HepG2 (cell line): Measurements from ENCODE around the gene SLC35D2. TPM values are rescaled to one million over a fixed set of nuclear protein-coding genes. Genes with fewer than 3 reads are reported as not detected.

Experiments
- ISL2 ChIP-seq: sonication (generic); formaldehyde crosslinking; IDR thresholded peaks from 2 replicates; pipeline ENCODE4 v1.5.0; 2020; ENCODE audit warnings: missing genetic modification reagents
- MAZ ChIP-seq, 2 experiments: sonication (generic) in 1 of 2; formaldehyde crosslinking in 1 of 2; IDR thresholded peaks; 2 replicates each; pipeline versions ENCODE4 v1.5.0 to v1.6.1; 2012 to 2020; ENCODE audit warnings: low read depth in 2 of 2, mild to moderate bottlenecking in 2 of 2, borderline replicate concordance in 1 of 2, improper control_type of control experiment in 1 of 2, low read length in 1 of 2, missing genetic modification reagents in 1 of 2, moderate library complexity in 1 of 2
- MIER2 ChIP-seq: IDR thresholded peaks from 2 replicates; pipeline ENCODE4 v1.6.1; 2016; ENCODE audit warnings: missing biosample characterization, missing genetic modification reagents
- MTA1 ChIP-seq: sonication (generic); formaldehyde crosslinking; IDR thresholded peaks from 2 replicates; pipeline ENCODE4 v1.4.0; 2020; ENCODE audit warnings: missing genetic modification reagents, mild to moderate bottlenecking, borderline replicate concordance
- ONECUT2 ChIP-seq: sonication (generic); formaldehyde crosslinking; IDR thresholded peaks from 2 replicates; pipeline ENCODE4 v1.4.0; 2020; ENCODE audit warnings: missing genetic modification reagents
- RXRB ChIP-seq: IDR thresholded peaks from 2 replicates; pipeline ENCODE4 v1.6.1; 2016; ENCODE audit warnings: borderline replicate concordance, missing genetic modification reagents, missing compliant biosample characterization
- SP1 ChIP-seq, 2 experiments: fragments of 450-650 bp in 1 of 2; sonication (generic) in 1 of 2; formaldehyde crosslinking in 1 of 2; IDR thresholded peaks; 2 replicates each; pipeline versions ENCODE4 v1.4.0 to v1.6.1; 2016 to 2020; ENCODE audit warnings: missing genetic modification reagents in 1 of 2
- SP2 ChIP-seq: sonication (generic); formaldehyde crosslinking; IDR thresholded peaks from 2 replicates; pipeline ENCODE4 v1.5.1; 2020; ENCODE audit warnings: mild to moderate bottlenecking, missing genetic modification reagents
- TGIF2 ChIP-seq: IDR thresholded peaks from 2 replicates; pipeline ENCODE4 v1.6.1; 2016; ENCODE audit warnings: control low read depth, missing compliant biosample characterization
- ZNF607 ChIP-seq: sonication (generic); formaldehyde crosslinking; IDR thresholded peaks from 2 replicates; pipeline ENCODE4 v1.5.1; 2020; ENCODE audit warnings: missing genetic modification reagents, mild to moderate bottlenecking, borderline replicate concordance
- ZNF646 ChIP-seq: sonication (generic); formaldehyde crosslinking; IDR thresholded peaks from 2 replicates; pipeline ENCODE4 v1.9.0; 2021; ENCODE audit warnings: mild to moderate bottlenecking, missing genetic modification reagents
- ZNF768 ChIP-seq: sonication (generic); formaldehyde crosslinking; IDR thresholded peaks from 2 replicates; pipeline ENCODE4 v1.4.0; 2020; ENCODE audit warnings: missing genetic modification reagents
- polyA plus RNA-seq, 8 experiments: library from polyadenylated mRNA; depleted of rRNA in 3 of 8; stranded (reverse) in 7 of 8; unstranded in 1 of 8; fragments of >200 nt; fragmentation: Illumina TruSeq in 4 of 8; extraction: Trizol in 4 of 8; gene quantifications; 2 replicates each; pipeline versions ENCODE4 v1.2.1 to v1.2.3, GENCODE V29; 2011 to 2016; ENCODE audit warnings: low read depth in 4 of 8, missing spikeins in 1 of 8, mixed read lengths in 1 of 8; ENCODE audit not compliant: insufficient read depth in 1 of 8
- total RNA-seq, 5 experiments: library from RNA; depleted of rRNA; stranded (reverse); fragments of >200 nt; fragmentation: Illumina TruSeq; extraction: Trizol; gene quantifications; 2 replicates each; pipeline ENCODE4 v1.2.3, GENCODE V29; 2016; ENCODE audit warnings: low read depth in 1 of 5
- TF ChIP-seq, protein P1 (sequence below): sonication (generic); formaldehyde crosslinking; IDR thresholded peaks from 2 replicates; pipeline ENCODE4 v1.5.1; 2020; ENCODE audit warnings: mild to moderate bottlenecking, missing genetic modification reagents, borderline replicate concordance

SLC35D2 gene
- total and polyA plus RNA-seq, 2 of the 13 experiments (the other 11 are each of a cell fraction or from before 2014, with no cell fraction given) = 96.2 to 103 TPM

DNA sequence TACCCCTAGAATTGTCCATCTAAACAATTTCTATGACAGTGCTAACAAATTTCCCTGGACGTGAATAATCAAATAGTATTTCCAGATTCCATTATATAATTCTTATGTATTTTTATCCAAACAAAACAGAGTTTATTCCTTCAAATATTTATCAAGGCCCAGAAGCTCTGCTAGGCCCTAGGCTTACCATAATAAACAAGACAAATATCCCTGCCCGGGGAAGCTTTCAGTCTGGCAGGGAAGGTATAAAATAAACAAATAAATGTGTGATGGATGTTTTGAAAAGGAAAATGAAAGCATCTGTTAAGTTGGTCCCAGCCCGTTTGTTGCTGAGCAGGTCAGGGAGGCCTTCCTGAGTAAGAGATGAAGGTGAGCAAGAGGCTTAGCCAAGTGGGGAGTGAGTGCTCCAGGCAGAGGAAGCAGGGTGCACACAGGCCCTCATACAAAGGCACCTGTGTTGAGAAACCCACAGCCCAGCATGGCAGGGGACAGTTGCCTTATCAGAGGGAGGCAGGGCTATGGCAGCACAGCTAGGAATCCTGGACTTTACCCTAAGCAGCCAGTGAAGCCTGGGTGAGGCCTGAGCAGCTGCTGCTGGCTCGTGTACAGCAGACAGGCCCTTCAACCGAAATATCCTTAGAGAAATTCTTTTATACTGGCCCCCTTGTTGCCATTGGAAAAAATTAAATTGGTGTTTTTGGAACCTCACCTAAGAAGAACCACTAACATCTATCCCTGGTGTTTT, 7.7 kb upstream of the SLC35D2 start (continued):
- TF ChIP-seq ZNF646 (CRISPR knock-in tag) (peak; percentile 20; the same call in 1 of the 2 replicates), ZNF768 (CRISPR knock-in tag) (peak; percentile 38; the same call in 1 of the 2 replicates), SP1 (IDR thresholded peaks at IDR 0.05) (no peak), SP1 (CRISPR knock-in tag; IDR thresholded peaks at IDR 0.05) (0 out of 2 replicates have a peak, but pooled peaks have one; percentile 22), ONECUT2 (CRISPR knock-in tag) (no peak), ZNF607 (CRISPR knock-in tag) (peak; percentile 58; the same call in 1 of the 2 replicates), MIER2 (peak; percentile 79), MTA1 (CRISPR knock-in tag) (peak; percentile 88; the same call in 1 of the 2 replicates), RXRB (CRISPR knock-in tag) (peak; percentile 81), SP2 (CRISPR knock-in tag) (no peak), TGIF2 (CRISPR knock-in tag) (peak; percentile 64; the same call in 1 of the 2 replicates), MAZ (IDR thresholded peaks at IDR 0.05; ENCODE audit: borderline replicate concordance, low read depth, low read length) (0 out of 2 replicates have a peak, but pooled peaks have one; percentile 27), MAZ (CRISPR knock-in tag; IDR thresholded peaks at IDR 0.05; ENCODE audit: low read depth) (peak; percentile 52; the same call in 1 of the 2 replicates), ISL2 (CRISPR knock-in tag) (peak; percentile 39; the same call in 1 of the 2 replicates)
- TF ChIP-seq, protein P1, sequence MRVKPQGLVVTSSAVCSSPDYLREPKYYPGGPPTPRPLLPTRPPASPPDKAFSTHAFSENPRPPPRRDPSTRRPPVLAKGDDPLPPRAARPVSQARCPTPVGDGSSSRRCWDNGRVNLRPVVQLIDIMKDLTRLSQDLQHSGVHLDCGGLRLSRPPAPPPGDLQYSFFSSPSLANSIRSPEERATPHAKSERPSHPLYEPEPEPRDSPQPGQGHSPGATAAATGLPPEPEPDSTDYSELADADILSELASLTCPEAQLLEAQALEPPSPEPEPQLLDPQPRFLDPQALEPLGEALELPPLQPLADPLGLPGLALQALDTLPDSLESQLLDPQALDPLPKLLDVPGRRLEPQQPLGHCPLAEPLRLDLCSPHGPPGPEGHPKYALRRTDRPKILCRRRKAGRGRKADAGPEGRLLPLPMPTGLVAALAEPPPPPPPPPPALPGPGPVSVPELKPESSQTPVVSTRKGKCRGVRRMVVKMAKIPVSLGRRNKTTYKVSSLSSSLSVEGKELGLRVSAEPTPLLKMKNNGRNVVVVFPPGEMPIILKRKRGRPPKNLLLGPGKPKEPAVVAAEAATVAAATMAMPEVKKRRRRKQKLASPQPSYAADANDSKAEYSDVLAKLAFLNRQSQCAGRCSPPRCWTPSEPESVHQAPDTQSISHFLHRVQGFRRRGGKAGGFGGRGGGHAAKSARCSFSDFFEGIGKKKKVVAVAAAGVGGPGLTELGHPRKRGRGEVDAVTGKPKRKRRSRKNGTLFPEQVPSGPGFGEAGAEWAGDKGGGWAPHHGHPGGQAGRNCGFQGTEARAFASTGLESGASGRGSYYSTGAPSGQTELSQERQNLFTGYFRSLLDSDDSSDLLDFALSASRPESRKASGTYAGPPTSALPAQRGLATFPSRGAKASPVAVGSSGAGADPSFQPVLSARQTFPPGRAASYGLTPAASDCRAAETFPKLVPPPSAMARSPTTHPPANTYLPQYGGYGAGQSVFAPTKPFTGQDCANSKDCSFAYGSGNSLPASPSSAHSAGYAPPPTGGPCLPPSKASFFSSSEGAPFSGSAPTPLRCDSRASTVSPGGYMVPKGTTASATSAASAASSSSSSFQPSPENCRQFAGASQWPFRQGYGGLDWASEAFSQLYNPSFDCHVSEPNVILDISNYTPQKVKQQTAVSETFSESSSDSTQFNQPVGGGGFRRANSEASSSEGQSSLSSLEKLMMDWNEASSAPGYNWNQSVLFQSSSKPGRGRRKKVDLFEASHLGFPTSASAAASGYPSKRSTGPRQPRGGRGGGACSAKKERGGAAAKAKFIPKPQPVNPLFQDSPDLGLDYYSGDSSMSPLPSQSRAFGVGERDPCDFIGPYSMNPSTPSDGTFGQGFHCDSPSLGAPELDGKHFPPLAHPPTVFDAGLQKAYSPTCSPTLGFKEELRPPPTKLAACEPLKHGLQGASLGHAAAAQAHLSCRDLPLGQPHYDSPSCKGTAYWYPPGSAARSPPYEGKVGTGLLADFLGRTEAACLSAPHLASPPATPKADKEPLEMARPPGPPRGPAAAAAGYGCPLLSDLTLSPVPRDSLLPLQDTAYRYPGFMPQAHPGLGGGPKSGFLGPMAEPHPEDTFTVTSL (CRISPR knock-in tag) = peak; percentile 49; the same call in 1 of the 2 replicates
